SW480 (cell line): ENCODE data around the gene MYO1E.
"Not testable (repeated sequence)": the region's sequence is repeated elsewhere in the genome, so short reads cannot be mapped to it uniquely, and the experiment has no call there.

ENCODE experiments used
- DNase-seq: peaks from one replicate; pipeline ENCODE4 v3.0.0-alpha.2; 2016; ENCODE audit warnings: low spot score

The MYO1E gene

DNA sequence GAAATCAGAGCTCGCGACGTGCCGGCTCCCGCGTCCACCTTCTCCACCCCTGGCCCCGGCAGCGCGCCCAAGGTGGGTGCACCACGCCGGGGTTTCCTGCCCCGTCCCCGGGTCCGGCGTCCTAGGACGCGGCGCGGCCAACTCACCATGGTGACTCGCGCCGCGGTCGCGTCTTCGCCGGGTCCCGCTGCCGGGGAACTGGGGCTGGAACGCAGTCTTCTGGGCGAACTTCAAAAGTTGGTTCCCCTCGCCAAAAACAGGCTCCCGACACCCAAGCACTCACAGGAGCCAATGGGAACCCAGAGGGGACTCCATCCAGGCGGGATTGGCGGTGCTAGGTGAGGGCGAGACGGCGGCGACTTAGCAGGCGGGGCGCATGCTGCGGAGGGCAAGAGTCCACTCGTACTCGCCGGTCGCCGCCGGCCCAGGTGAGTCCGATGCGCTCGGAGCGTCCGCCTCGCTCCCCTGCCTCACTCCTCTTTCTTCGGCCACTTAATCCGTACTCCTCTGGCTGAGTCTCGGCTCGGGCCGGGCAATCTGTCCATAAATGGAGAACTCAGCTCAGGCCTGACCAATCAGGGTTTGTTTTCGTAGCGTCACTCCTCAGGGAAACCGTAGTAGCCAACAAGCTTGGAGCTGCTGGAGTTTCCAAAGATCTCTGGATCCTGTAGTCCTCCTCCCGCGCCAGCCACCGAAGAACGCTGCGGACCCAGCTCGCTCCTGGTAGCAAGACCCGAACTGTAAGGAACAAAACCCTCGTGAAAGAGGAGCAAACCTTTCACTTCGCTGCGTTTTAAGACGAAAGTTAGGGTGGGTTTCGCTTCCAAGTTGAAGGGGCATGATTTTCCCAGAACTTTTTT lies at the start of gene MYO1E:
TSS of gene MYO1E (minus strand) at position 520 of the 860 bp plus-strand sequence. CDS start at position 149, 371 bp downstream.
- DNase-seq: peak; percentile 94

DNA sequence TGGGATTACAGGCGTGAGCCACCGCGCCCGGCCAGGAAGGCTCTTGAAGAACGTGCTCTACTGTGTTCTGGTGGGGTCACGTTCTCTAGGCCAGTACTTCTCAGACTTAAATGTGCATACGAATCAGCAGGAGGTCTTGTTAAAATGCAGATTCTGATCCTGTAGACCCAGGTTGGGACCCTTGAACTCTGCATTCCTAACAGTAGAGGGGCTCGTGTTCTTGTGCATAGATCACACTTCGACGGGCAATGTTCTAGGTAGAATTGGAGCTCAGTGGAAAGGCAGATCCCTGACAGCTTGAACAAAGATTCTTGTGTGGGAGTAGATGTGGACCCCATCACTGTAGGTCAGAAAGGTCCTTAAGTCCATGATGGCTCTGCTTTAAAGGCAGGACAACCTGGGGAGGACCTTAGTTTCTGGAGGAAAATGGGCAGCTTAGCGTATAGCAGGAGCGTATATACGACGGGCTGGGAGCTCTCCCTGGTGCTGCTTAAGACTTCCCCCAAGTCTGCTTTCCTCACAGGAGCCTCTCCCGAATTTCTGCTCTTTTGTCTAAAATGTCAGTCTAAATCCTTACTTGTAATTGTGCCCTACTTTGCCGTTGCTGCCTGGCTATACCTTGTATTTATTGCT lies 48.4 kb upstream of the MYO1E start:
- DNase-seq: no peak

- no peak for DNase-seq
These were observed 47.4 kb upstream of the MYO1E start for GRCh38 chr15:59420108-59420507.

GRCh38 chr15:59419170-59419569 lies 46.5 kb upstream of the MYO1E start:
- DNase-seq: no peak

GRCh38 chr15:59416816-59417215 lies 44.1 kb upstream of the MYO1E start:
- no peak for DNase-seq

GRCh38 chr15:59413577-59413976 lies 40.9 kb upstream of the MYO1E start:
- DNase-seq: no peak

DNA sequence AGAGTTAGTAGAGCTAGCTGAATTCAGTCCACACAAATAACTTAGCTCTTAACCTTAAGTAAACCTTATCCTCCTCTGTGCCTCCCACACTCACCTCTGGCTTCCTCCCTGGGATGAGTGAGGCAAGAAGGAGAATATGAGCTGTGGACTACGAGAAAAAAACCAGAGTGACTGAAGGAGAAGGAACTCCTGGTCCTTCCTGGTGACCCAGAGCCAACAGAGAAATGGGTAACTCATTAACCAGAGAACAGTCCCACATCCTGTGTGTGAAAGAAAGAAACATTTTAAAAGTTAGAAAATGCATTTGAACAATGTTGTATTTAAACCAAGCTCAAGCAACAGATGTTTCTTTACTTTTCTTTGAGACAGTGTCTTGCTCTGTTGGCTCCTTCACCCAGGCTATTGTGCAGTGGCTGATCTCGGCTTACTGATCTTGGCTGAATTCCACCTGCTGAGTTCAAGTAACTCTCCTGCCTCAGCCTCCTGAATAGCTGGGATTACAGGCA lies 37.8 kb upstream of the MYO1E start:
- no peak for DNase-seq

GRCh38 chr15:59407946-59408345 lies 35.3 kb upstream of the MYO1E start:
- no peak for DNase-seq

DNA sequence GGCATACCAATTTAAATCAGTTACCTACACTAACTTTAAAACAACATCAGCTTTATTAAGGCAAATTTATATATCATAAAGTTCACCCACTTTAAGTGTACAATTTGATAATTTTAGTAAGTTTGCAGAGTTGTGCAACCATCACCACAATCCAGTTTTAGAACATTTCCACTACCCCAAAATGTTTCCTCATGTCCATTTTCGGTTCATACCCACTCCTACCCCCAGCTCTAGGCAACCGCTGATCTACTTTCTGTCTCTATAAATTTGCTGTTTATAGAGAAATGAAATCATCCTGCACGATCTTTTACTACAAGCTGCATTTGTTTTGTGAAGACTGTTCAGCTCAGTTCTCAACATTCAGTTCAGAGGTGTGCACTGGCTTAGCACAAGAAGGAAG lies 33.8 kb upstream of the MYO1E start:
- no peak for DNase-seq

GRCh38 chr15:59405079-59405478 lies 32.4 kb upstream of the MYO1E start:
- no peak for DNase-seq

DNA sequence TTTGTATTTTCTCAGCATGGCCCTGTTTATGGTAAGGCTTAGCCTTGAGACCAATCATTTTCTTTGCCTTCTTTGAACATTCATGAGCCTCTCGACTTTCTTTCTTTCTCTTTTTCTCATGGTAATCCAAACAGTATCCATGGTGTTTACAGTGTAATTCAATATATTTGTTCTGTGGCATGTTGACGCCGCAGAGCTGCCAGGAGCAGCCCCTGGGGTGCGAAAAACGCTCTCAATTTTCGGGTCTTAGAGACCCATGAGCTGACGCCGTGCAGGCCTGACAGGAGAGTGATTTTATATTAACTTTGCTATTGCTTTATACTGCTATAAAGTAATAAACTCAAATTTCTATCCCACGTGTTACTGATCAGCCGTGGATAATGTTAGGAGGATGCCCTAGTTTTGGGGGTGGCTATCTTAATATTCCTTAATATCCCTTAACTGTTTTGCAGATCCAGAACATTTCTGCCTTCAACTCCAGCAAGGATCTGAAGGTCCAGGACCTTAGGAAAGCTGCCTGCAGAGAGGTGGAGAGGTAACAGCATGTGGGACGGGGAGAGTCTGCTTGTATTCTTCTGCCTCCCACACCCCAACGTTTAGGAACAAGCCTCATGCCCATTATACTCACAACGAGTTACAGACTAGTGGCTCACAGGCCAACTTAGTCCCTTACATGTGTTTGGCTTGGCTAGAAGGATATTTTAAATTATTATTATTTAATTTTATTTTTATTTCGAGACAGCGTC lies 29.3 kb upstream of the MYO1E start:
- no peak for DNase-seq

DNA sequence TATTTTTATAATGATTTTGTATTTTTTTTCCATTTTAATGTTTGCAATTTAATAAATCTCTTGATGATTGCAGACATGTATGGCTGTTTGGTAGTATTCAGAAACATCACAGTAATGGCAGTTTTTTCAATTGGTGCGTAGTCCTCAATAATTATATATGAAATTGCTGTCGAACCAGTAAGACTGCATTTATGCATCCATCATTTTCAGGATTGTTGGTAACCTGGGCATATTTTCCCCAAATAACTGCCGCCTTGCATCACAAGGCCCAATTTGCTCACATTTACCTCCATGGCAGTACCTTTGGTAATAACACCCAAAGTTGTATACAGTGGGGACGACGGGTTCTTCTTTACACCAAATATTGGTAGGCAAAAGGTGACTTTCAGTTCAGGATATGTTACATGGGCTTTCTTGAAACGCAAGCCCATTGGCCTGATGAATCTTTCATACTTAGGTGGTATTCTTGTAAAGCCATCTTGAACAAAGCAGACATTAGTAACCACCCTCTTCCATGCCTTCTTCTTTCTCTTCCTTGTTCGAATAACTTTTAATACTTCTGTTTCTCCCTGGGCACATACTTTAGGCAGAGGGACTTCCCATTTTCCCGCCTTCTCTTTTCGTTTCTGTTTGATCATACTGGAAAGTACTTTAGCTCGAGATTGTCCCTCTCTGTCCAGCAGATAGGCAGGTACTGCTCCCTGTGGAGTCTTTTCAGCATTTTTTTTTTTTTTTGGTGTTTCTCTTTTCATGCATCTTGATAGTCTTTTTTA lies 28.6 kb upstream of the MYO1E start:
- not testable (repeated sequence) for DNase-seq

- DNase-seq: no peak
These were observed 27.6 kb upstream of the MYO1E start for GRCh38 chr15:59400103-59400813.

- DNase-seq: no peak
These were observed 26.9 kb upstream of the MYO1E start for GRCh38 chr15:59399465-59400102.

GRCh38 chr15:59398220-59398619 lies 25.5 kb upstream of the MYO1E start:
- no peak for DNase-seq

- DNase-seq: no peak
These were observed 24.0 kb upstream of the MYO1E start for GRCh38 chr15:59396679-59397078.

GRCh38 chr15:59396211-59396610 lies 23.5 kb upstream of the MYO1E start:
- DNase-seq: no peak

DNA sequence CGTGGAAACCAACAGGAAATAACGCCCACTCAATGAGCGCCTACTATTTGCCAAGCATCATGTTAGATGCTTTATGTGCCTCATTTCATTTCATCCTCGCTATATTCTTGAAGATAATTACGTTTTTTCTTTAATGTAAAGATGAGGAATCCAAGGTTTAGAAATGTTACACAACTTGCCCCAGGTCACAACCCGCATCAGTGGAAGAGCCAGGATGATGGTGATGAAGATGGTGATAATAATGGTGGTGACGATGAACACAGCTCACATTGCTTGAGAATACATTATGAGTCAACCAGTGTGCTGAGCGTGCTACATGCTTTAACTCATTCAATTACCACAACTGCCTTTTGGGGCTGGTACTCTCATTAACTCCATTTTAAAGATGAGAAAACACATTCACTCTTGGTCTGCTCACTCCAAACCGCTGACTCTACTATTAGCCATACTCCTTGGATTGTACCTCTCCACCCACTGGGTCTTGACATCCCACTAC lies 21.5 kb upstream of the MYO1E start:
- DNase-seq: no peak

DNA sequence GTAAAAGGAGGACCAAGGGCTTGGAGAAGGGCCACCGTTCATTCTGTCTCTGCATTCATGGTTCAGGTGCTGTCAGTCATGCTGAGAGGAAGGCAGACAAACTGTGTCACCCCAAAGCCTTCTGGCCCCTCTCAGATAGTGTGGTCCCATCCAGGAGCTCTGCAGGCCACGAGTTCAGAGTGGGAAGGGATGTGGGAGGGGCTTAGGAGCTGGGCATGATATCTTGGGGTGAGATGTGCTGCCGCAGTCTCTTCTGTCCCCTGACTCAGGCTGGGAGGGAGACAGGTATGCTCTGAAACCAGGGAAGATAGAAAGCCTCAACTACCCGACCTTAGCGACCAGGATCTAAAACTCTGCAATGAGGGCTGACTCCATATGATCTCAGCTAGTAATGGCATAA lies 19.6 kb upstream of the MYO1E start:
- DNase-seq: no peak

GRCh38 chr15:59388670-59389069 lies 16.0 kb upstream of the MYO1E start:
- no peak for DNase-seq
